DND-41 (cell line): ENCODE results near the gene EYA2.

Source experiments
- EZH2 ChIP-seq: IDR thresholded peaks from 3 replicates; pipeline ENCODE4 v1.6.1; 2012; ENCODE audit warnings: borderline replicate concordance, low read depth, mild to moderate bottlenecking, moderate library complexity, low read length, inconsistent platforms; ENCODE audit not compliant: severe bottlenecking
- TF ChIP-seq, protein P1 (sequence below): IDR thresholded peaks from 2 replicates; pipeline ENCODE4 v1.5.1; 2012; ENCODE audit warnings: borderline replicate concordance, low read length, moderate library complexity, mild to moderate bottlenecking; ENCODE audit not compliant: poor library complexity, severe bottlenecking; ENCODE audit errors: extremely low read depth

DNA sequence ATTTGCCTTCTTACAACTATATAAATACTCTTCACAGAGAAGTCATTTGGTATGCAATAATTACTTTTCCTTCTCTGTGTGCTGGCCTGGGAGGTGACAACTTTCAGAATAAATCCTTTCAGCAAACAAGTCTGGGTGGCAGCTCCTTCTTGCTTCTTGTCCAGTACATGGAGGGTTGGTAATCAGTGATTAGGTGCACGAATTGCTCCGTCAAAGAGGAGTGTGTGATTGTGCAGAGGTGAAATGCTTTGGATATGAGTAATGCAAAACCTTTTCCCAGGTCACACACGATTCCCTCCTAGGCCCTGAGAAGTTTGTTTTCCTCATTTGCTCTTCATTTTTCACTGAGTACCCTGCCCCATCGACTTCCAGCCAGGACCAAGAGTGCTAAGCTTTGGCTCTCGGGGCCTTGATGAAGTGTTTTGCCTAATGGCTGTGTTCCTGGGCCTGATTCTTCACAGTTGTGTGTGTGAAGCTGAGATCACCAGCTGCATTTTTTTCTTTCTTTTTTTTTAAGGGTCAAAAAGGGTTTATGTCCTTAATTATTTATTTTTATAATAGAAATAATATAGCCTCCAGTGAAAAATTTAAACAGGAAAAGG is 245.4 kb downstream of the EYA2 start:
- TF ChIP-seq, protein P1, sequence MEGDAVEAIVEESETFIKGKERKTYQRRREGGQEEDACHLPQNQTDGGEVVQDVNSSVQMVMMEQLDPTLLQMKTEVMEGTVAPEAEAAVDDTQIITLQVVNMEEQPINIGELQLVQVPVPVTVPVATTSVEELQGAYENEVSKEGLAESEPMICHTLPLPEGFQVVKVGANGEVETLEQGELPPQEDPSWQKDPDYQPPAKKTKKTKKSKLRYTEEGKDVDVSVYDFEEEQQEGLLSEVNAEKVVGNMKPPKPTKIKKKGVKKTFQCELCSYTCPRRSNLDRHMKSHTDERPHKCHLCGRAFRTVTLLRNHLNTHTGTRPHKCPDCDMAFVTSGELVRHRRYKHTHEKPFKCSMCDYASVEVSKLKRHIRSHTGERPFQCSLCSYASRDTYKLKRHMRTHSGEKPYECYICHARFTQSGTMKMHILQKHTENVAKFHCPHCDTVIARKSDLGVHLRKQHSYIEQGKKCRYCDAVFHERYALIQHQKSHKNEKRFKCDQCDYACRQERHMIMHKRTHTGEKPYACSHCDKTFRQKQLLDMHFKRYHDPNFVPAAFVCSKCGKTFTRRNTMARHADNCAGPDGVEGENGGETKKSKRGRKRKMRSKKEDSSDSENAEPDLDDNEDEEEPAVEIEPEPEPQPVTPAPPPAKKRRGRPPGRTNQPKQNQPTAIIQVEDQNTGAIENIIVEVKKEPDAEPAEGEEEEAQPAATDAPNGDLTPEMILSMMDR, result no peak
- TF ChIP-seq EZH2, result no peak
